Omental fat pad (tissue), 4 donors: ENCODE results near the gene PROM1. TPM values are rescaled to one million over a fixed set of nuclear protein-coding genes. Genes with fewer than 3 reads are reported as not detected.

Experiments
- ATAC-seq: fragments of 150-250 bp; one replicate; pipeline ENCODE4 v1.9.1; 2016; ENCODE audit warnings: mild to moderate bottlenecking, moderate library complexity; ENCODE audit not compliant: low FRiP score
- DNase-seq: peaks from one replicate; pipeline ENCODE4 v3.0.0-alpha.2; 2019; ENCODE audit warnings: low spot score
- total RNA-seq, 4 donors: library from RNA; depleted of rRNA; stranded (reverse); fragments of >200 nt; gene quantifications; one replicate each; pipeline ENCODE4 v1.1.0, GENCODE V29; 2016
- TF ChIP-seq, protein P1 (sequence below), 3 donors: fragments of 450-650 bp; IDR thresholded peaks; one replicate each; pipeline ENCODE4 v1.5.1; 2016 to 2017; ENCODE audit warnings: antibody characterized with exemption in 3 of 3, mild to moderate bottlenecking in 3 of 3, moderate library complexity in 2 of 3

The PROM1 gene
- total RNA-seq, 4 donors from 2014 or later, result 0.09 TPM; not detected in 3

- TF ChIP-seq, protein P1, sequence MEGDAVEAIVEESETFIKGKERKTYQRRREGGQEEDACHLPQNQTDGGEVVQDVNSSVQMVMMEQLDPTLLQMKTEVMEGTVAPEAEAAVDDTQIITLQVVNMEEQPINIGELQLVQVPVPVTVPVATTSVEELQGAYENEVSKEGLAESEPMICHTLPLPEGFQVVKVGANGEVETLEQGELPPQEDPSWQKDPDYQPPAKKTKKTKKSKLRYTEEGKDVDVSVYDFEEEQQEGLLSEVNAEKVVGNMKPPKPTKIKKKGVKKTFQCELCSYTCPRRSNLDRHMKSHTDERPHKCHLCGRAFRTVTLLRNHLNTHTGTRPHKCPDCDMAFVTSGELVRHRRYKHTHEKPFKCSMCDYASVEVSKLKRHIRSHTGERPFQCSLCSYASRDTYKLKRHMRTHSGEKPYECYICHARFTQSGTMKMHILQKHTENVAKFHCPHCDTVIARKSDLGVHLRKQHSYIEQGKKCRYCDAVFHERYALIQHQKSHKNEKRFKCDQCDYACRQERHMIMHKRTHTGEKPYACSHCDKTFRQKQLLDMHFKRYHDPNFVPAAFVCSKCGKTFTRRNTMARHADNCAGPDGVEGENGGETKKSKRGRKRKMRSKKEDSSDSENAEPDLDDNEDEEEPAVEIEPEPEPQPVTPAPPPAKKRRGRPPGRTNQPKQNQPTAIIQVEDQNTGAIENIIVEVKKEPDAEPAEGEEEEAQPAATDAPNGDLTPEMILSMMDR (IDR thresholded peaks at IDR 0.05), result no peak
- ATAC-seq, result no peak
- DNase-seq, result no peak
Observed at GRCh38 chr4:16039139-16039538, 44.7 kb downstream of the PROM1 start.

DNA sequence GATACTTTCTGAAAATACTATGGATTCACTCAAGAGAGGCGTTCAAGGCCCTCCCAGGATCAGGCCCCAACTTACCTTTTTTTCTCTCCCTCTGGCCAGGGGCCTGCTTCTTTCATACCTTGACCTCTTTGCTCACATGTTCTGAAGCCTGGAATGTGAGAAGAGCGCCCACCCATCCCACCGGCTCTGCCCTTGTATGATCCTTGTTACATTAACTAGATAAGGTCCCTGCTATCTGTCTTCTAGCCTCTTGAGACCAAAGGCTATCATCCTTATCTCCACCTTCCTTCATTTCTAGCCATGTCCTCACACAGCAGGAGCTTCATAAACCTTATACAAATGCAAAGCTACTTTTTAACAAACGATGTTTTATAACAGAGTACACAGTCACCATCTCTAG lies 45.9 kb downstream of the PROM1 start:
- DNase-seq (no peak), ATAC-seq (no peak)
- TF ChIP-seq, protein P1 (IDR thresholded peaks at IDR 0.05), result no peak

DNA sequence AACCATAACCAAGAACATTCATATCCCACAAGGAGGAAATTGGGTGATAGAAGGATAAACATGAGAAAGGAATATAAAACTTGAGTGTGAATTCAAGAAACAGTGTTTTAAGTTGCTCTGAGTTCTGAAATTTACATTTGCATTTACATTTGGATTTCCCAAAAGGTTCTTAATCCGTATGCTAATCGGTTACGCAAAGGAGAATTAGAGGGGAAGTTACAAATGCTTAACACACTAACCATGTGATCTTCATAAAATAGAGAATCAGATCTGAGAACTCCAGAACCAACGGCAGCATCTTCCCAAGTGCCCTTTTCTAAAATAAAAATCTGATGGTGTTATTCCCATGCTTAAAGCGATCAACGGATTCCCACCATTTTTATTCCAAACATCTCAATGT lies 48.0 kb downstream of the PROM1 start:
- DNase-seq (no peak), ATAC-seq (no peak)
- TF ChIP-seq, protein P1 (IDR thresholded peaks at IDR 0.05), result no peak

- no peak for ATAC-seq
- no peak for DNase-seq
- TF ChIP-seq, protein P1 (IDR thresholded peaks at IDR 0.05), result no peak
Observed at GRCh38 chr4:16034010-16034748, 49.6 kb downstream of the PROM1 start.

GRCh38 chr4:16032396-16032770 lies 51.4 kb downstream of the PROM1 start:
- TF ChIP-seq, protein P1 (IDR thresholded peaks at IDR 0.05), result no peak
- ATAC-seq (no peak), DNase-seq (no peak)

- no peak for DNase-seq
- TF ChIP-seq, protein P1 (IDR thresholded peaks at IDR 0.05), result no peak
- no peak for ATAC-seq
Observed at GRCh38 chr4:16031546-16032395, 52.1 kb downstream of the PROM1 start.
